Glutamatergic neuron (in vitro differentiated cells): Measurements from ENCODE around the gene SPOCK2. TPM values are rescaled to one million over a fixed set of nuclear protein-coding genes. Genes with fewer than 3 reads are reported as not detected.

Source experiments
- DNase-seq: peaks from one replicate; pipeline ENCODE4 v3.0.0; 2022
- H3K27ac Mint-ChIP-seq: one replicate; pipeline ENCODE4 v1.8.0; 2020; ENCODE audit warnings: mild to moderate bottlenecking, mixed read lengths, inconsistent platforms; ENCODE audit not compliant: unreplicated experiment
- H3K27me3 Mint-ChIP-seq: one replicate; pipeline ENCODE4 v1.8.0; 2020; ENCODE audit warnings: mild to moderate bottlenecking, moderate library complexity, mixed read lengths, inconsistent platforms; ENCODE audit not compliant: unreplicated experiment
- H3K36me3 Mint-ChIP-seq: one replicate; pipeline ENCODE4 v1.8.0; 2020; ENCODE audit warnings: mild to moderate bottlenecking, mixed read lengths, inconsistent platforms; ENCODE audit not compliant: unreplicated experiment
- H3K4me1 Mint-ChIP-seq: one replicate; pipeline ENCODE4 v1.8.0; 2020; ENCODE audit warnings: mild to moderate bottlenecking, low read depth, mixed read lengths, inconsistent platforms; ENCODE audit not compliant: unreplicated experiment
- H3K4me3 Mint-ChIP-seq: one replicate; pipeline ENCODE4 v1.8.0; 2020; ENCODE audit warnings: mild to moderate bottlenecking, mixed read lengths, inconsistent platforms; ENCODE audit not compliant: unreplicated experiment
- H3K9me3 Mint-ChIP-seq: one replicate; pipeline ENCODE4 v1.8.0; 2020; ENCODE audit warnings: mild to moderate bottlenecking, moderate library complexity, mixed read lengths, inconsistent platforms; ENCODE audit not compliant: unreplicated experiment
- total RNA-seq: library from RNA; stranded (reverse); fragmentation: NEBNext Ultra II Directional; extraction: Animal tissue kit (Norgen Biotek cat#: 25700); gene quantifications from one replicate; pipeline ENCODE4 v1.2.1, GENCODE V29; 2021; ENCODE audit not compliant: unreplicated experiment
- TF ChIP-seq, protein P1 (sequence below): fragments of 200-600 bp; sonication (generic); IDR thresholded peaks from one replicate; pipeline ENCODE4 v1.5.0; 2021; ENCODE audit not compliant: partially characterized antibody, unreplicated experiment

SPOCK2 gene
- total RNA-seq, 1 donor from 2014 or later, result 362 TPM

DNA sequence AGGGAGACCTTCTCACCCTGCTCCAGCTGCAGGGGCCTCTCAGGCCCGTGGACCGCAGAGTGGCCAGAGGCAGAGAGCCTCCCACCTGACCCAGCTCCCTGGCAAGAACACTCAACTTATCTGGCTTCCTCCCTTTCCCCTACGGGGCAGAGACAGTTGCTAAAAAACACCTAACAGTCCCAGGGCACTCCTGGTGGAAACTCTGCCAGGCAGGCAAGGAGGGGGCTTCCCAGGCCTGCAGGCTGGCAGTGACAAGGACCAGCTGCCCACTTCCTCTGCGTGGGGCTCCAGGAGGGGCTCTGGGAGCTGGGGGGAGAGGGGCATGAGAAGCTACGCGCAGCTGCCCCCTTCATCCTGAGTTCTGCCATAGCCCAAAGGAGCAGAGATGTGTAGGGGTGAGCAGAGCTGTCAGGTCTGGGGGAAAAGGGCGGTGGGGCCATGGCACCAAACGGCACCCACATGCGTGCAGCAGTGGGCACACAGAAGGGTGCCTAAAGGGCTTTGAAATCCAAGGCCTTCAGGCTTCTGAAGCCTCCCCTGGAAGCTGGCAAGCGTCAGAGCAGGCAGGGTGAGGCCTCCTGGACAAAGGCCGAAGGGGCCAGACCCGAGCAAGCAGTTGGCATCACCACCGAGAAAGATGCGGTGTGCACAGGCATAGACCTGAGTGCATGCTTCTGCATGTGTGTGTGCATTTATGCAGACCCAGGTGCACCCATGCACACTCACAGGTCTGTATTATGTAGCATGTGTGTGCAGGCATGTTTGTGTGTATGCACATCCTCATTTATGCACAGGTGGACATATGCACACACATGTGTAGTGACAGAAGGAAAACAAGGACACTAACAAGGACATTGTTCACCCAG is 14.4 kb downstream of the SPOCK2 start:
- TF ChIP-seq, protein P1, sequence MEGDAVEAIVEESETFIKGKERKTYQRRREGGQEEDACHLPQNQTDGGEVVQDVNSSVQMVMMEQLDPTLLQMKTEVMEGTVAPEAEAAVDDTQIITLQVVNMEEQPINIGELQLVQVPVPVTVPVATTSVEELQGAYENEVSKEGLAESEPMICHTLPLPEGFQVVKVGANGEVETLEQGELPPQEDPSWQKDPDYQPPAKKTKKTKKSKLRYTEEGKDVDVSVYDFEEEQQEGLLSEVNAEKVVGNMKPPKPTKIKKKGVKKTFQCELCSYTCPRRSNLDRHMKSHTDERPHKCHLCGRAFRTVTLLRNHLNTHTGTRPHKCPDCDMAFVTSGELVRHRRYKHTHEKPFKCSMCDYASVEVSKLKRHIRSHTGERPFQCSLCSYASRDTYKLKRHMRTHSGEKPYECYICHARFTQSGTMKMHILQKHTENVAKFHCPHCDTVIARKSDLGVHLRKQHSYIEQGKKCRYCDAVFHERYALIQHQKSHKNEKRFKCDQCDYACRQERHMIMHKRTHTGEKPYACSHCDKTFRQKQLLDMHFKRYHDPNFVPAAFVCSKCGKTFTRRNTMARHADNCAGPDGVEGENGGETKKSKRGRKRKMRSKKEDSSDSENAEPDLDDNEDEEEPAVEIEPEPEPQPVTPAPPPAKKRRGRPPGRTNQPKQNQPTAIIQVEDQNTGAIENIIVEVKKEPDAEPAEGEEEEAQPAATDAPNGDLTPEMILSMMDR, result no peak
- Mint-ChIP-seq H3K9me3 (peaks cover 17% of the 10 kb centered on the region), H3K4me1 (peaks cover 31% of the 10 kb centered on the region), H3K36me3 (peaks cover 8% of the 10 kb centered on the region), H3K27me3 (peaks cover 11% of the 10 kb centered on the region), H3K27ac (no peak overlapping the region), H3K4me3 (no peak overlapping the region)
- no peak for DNase-seq

GRCh38 chr10:72072639-72073038 is 15.7 kb downstream of the SPOCK2 start:
- Mint-ChIP-seq H3K27me3 (peaks cover 8% of the 10 kb centered on the region), H3K36me3 (peaks cover 8% of the 10 kb centered on the region), H3K27ac (no peak overlapping the region), H3K4me3 (no peak overlapping the region), H3K9me3 (peaks cover 9% of the 10 kb centered on the region), H3K4me1 (peaks cover 23% of the 10 kb centered on the region)
- no peak for DNase-seq
- TF ChIP-seq, protein P1, result no peak

GRCh38 chr10:72072046-72072445 is 16.3 kb downstream of the SPOCK2 start:
- H3K4me3 Mint-ChIP-seq, result no peak overlapping the region
- DNase-seq, result no peak
- peaks cover 23% of the 10 kb centered on the region for H3K4me1 Mint-ChIP-seq
- H3K27ac Mint-ChIP-seq, result no peak overlapping the region
- H3K27me3 Mint-ChIP-seq, result peaks cover 8% of the 10 kb centered on the region
- H3K9me3 Mint-ChIP-seq, result peaks cover 10% of the 10 kb centered on the region
- H3K36me3 Mint-ChIP-seq, result peaks cover 8% of the 10 kb centered on the region
- TF ChIP-seq, protein P1, result no peak

DNA sequence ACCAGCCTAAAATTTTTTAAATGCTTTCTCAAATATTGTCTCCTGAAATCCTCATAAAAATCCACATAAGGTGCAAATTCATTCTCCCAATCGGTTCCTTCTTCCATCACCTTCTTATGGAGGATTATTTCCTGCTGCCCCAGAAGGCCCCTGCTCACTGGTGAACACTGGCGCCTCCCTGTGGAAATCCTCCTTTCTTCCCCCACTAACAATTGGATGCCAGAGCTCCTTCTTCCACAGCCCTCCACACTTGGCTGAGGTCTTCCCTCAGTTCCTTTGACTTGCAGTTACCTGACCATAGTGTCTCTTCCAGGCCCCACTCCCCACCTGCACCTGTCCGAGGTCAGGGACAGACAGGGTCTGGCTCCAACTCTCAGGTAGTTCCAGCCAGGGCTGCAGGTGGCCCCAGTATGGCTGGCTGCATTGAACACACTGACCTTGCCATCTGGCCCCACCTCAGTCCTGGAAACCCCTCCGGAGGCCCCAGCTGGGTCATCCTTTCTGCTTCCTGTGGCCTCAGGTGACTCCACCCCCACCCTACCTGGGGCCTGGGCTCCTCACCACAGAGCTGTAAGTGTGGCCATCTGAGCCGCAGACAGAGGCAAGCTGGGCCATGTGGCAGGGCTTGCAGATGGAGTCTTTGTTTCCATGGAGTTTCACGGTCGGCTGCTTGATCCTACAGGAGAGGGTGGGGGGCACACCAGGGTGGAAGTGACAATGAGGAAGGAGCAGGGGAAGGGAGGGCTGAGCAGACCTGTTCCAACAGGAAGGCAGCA is 18.4 kb downstream of the SPOCK2 start:
- H3K36me3 Mint-ChIP-seq, result peaks cover 13% of the 10 kb centered on the region
- H3K9me3 Mint-ChIP-seq, result peaks cover 11% of the 10 kb centered on the region
- peak overlapping the region; percentile 14 for H3K27ac Mint-ChIP-seq
- peaks cover 8% of the 10 kb centered on the region for H3K27me3 Mint-ChIP-seq
- H3K4me3 Mint-ChIP-seq, result peak overlapping the region; percentile 49
- peaks cover 19% of the 10 kb centered on the region for H3K4me1 Mint-ChIP-seq
- no peak for DNase-seq
- TF ChIP-seq, protein P1, result no peak
